GM10248 (cell line): ENCODE measurements around the gene CNNM3.

ENCODE experiments used
- CTCF ChIA-PET: fragments of 300-600 bp; sonication (Branson Sonifier 250); formaldehyde crosslinking; extraction: SDS; loops from one replicate; lab custom pipeline; 2021; ENCODE audit warnings: antibody characterized with exemption; lab: Yijun Ruan, JAX
- POLR2A ChIA-PET: fragments of 350-650 bp; sonication (Branson Sonifier 250); formaldehyde crosslinking; extraction: SDS; loops from one replicate; lab custom pipeline; 2020; ENCODE audit warnings: antibody characterized with exemption; lab: Yijun Ruan, JAX
- DNase-seq: peaks from one replicate; pipeline ENCODE4 v3.0.0; 2012; ENCODE audit errors: extremely low spot score
- TF ChIP-seq, protein P1 (sequence below): IDR thresholded peaks from 2 replicates; pipeline ENCODE4 v1.5.1; 2012; ENCODE audit warnings: mild to moderate bottlenecking, low read depth; ENCODE audit errors: extremely low read depth, missing control alignments, control extremely low read depth

The CNNM3 gene

DNA sequence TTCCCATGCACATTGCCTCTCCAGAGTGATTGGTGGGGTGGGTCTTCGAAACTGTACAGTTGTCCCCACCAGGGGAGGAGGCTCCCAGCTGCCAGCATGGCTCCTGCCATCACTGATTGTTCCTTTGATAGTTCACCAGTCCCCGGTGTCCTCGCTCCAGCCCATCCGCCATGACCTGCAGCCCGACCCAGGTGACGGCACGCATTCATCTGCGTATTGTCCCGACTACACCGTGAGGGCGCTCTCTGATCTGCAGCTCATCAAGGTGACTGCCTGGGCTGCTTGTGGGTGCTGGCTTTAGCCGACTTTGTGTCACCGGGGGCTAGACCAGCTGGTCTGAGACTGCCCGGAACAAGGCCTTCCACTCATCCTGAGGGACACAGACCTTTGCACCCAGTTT lies 12.4 kb downstream of the CNNM3 start:
- POLR2A ChIA-PET, result no interaction called here
- TF ChIP-seq, protein P1, sequence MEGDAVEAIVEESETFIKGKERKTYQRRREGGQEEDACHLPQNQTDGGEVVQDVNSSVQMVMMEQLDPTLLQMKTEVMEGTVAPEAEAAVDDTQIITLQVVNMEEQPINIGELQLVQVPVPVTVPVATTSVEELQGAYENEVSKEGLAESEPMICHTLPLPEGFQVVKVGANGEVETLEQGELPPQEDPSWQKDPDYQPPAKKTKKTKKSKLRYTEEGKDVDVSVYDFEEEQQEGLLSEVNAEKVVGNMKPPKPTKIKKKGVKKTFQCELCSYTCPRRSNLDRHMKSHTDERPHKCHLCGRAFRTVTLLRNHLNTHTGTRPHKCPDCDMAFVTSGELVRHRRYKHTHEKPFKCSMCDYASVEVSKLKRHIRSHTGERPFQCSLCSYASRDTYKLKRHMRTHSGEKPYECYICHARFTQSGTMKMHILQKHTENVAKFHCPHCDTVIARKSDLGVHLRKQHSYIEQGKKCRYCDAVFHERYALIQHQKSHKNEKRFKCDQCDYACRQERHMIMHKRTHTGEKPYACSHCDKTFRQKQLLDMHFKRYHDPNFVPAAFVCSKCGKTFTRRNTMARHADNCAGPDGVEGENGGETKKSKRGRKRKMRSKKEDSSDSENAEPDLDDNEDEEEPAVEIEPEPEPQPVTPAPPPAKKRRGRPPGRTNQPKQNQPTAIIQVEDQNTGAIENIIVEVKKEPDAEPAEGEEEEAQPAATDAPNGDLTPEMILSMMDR, result no peak
- CTCF ChIA-PET, result interaction anchor here (0.6 to 1.0 kb wide), 2 partner anchors 12 to 283 kb away, joined by 3 to 4 read pairs; partner anchors contain the start of gene CNNM3
- no peak for DNase-seq

DNA sequence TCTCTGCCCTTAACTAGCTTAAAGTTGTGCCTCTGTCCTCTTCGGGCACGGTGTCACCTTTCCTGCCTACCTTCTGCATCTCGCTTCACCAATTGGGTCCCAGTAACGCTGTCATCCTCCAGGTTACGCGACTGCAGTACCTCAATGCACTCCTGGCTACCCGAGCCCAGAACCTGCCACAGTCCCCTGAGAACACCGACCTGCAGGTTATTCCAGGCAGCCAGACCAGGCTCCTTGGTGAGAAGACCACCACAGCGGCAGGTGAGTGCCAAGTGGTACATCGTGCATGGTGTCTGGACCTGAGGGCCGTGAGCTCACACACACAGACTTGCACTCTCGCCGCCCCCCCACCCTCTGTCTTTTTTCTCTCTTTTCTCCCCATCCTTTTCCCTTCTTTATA lies 12.8 kb downstream of the CNNM3 start:
- DNase-seq, result no peak
- ChIA-PET POLR2A (no interaction called here), CTCF (interaction anchor here (0.6 to 1.0 kb wide), 2 partner anchors 13 to 283 kb away, joined by 3 to 4 read pairs; partner anchors contain the start of gene CNNM3)
- TF ChIP-seq, protein P1, result no peak

GRCh38 chr2:96830044-96830562 lies 14.0 kb downstream of the CNNM3 start:
- TF ChIP-seq, protein P1, result no peak
- POLR2A ChIA-PET, result no interaction called here
- CTCF ChIA-PET, result no interaction called here
- DNase-seq, result no peak

- POLR2A ChIA-PET, result no interaction called here
- TF ChIP-seq, protein P1, result no peak
- no peak for DNase-seq
- CTCF ChIA-PET, result interaction anchor here (1.2 to 3.0 kb wide), 3 partner anchors 13 to 67 kb away, joined by 3 to 6 read pairs (median 3); no protein-coding TSS in a partner anchor
These were observed 15.6 kb downstream of the CNNM3 start for GRCh38 chr2:96831679-96832078.

- POLR2A ChIA-PET, result no interaction called here
These were observed 16.3 kb downstream of the CNNM3 start for GRCh38 chr2:96832408-96832753.

GRCh38 chr2:96832754-96833507 lies 16.9 kb downstream of the CNNM3 start:
- DNase-seq, result no peak
- ChIA-PET POLR2A (interaction anchor here (0.5 kb wide), 1 partner anchor 31 kb away, joined by 3 read pairs; no protein-coding TSS in a partner anchor), CTCF (interaction anchor here (0.9 to 3.0 kb wide), 5 partner anchors 12 to 69 kb away, joined by 3 to 6 read pairs (median 3); partner anchors contain the start of gene ANKRD39)
- TF ChIP-seq, protein P1, result no peak

More at GRCh38 chr2:96832408-96832753, 16.3 kb downstream of the CNNM3 start:
- no peak for DNase-seq
- TF ChIP-seq, protein P1, result no peak
- CTCF ChIA-PET, result interaction anchor here (1.2 to 3.0 kb wide), 4 partner anchors 13 to 68 kb away, joined by 3 to 6 read pairs (median 4); partner anchors contain the start of gene ANKRD39
